Upper lobe of right lung (tissue), 1 donor: ENCODE data around the gene CNPY4. TPM values are rescaled to one million over a fixed set of nuclear protein-coding genes. Genes with fewer than 3 reads are reported as not detected.

Experiments
- ATAC-seq: fragments of 200-7000 bp; cut with Tn5 transposase; one replicate; pipeline ENCODE4 v1.9.1; 2020; ENCODE audit warnings: mild to moderate bottlenecking, moderate library complexity
- DNase-seq: peaks from one replicate; pipeline ENCODE4 v3.0.0-alpha.2; 2020
- H3K27ac ChIP-seq: fragments of 200-600 bp; one replicate; pipeline ENCODE4 v1.8.0; 2022
- H3K27me3 ChIP-seq: fragments of 200-600 bp; one replicate; pipeline ENCODE4 v1.8.0; 2022; ENCODE audit warnings: mild to moderate bottlenecking
- H3K36me3 ChIP-seq: fragments of 200-600 bp; one replicate; pipeline ENCODE4 v1.8.0; 2022
- H3K4me1 ChIP-seq: fragments of 200-600 bp; one replicate; pipeline ENCODE4 v1.8.0; 2022
- H3K4me3 ChIP-seq: fragments of 200-600 bp; one replicate; pipeline ENCODE4 v1.8.0; 2022; ENCODE audit warnings: mild to moderate bottlenecking
- H3K9me3 ChIP-seq: fragments of 200-600 bp; one replicate; pipeline ENCODE4 v1.8.0; 2022
- CTCF ChIP-seq: fragments of 200-600 bp; IDR thresholded peaks from one replicate; pipeline ENCODE4 v1.8.0; 2022; ENCODE audit warnings: antibody characterized with exemption
- intact Hi-C: fragments of 100-400 bp; cut with DNase I; formaldehyde crosslinking; loops from one replicate; pipeline ENCODE4 v1.11.0; 2022
- total RNA-seq: library from RNA; stranded (reverse); fragmentation: NEBNext Ultra II Directional; extraction: Animal tissue kit (Norgen Biotek cat#: 25700); gene quantifications from one replicate; pipeline ENCODE4 v1.2.1, GENCODE V29; 2021
- donor health status: DM: no; HTN: yes; CAD: no; lungs with severe emphysema.

Gene CNPY4
- total RNA-seq, 1 donor from 2014 or later = 9.8 TPM

DNA sequence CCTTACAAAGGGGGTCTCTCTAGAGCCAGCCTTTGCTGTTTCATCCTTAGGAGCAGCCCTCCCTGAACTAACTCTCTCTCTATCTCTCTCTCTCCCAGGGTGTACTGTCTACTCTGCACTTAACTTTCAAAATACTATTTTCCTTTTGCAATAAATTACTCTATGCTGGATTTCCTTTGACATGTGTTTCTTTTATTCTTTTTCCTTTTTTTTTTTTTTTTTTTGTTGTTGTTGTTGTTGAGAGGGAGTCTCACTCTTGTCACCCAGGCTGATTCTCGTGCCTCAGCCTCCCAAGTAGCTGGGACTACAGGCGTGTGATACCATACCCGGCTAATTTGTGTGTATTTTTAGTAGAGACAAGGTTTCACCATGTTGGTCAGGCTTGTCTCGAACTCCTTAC lies 36.5 kb upstream of the CNPY4 start:
- ATAC-seq = no peak
- no peak for TF ChIP-seq CTCF
- Histone ChIP-seq H3K27ac (peak overlapping the region; percentile 17), H3K27me3 (no peaks in the 10 kb centered on the region), H3K4me3 (no peak overlapping the region), H3K9me3 (no peaks in the 10 kb centered on the region), H3K4me1 (peaks cover 17% of the 10 kb centered on the region), H3K36me3 (peaks cover 17% of the 10 kb centered on the region)
- intact Hi-C loops = no loop called here
- no peak for DNase-seq

DNA sequence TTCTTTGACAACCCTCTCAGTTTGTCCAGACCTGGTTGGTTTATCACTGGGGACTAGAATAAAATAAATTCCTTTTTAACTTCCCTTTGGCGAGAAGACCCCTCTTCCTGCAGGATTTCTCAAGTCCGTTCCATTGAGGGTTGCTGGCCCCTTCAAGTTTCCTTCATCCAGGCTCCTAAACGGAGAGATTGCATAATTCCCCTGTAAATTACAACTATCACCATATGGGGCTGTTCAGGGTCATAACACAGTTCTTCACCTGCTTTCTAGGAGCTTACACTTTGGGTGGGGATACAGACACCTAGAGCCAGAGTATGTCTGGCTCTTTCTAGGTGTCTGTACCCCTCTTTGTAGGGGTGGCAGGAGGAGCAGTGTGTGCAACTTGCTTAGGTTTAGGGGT lies 33.9 kb upstream of the CNPY4 start:
- no peak for DNase-seq
- no peaks in the 10 kb centered on the region for H3K27me3 ChIP-seq
- no peak for TF ChIP-seq CTCF
- H3K36me3 ChIP-seq = peaks cover 5% of the 10 kb centered on the region
- ATAC-seq = no peak
- intact Hi-C loops = no loop called here
- no peak overlapping the region for H3K27ac ChIP-seq
- peaks cover 23% of the 10 kb centered on the region for H3K4me1 ChIP-seq
- H3K4me3 ChIP-seq = no peak overlapping the region
- no peaks in the 10 kb centered on the region for H3K9me3 ChIP-seq

GRCh38 chr7:100087055-100087750 lies 32.2 kb upstream of the CNPY4 start:
- H3K27ac ChIP-seq = no peak overlapping the region
- DNase-seq (no peak), ATAC-seq (no peak)
- intact Hi-C loops = no loop called here
- TF ChIP-seq CTCF = no peak
- H3K27me3 ChIP-seq = no peaks in the 10 kb centered on the region
- H3K4me1 ChIP-seq = peaks cover 20% of the 10 kb centered on the region
- H3K9me3 ChIP-seq = no peaks in the 10 kb centered on the region
- peaks cover 22% of the 10 kb centered on the region for H3K36me3 ChIP-seq
- no peak overlapping the region for H3K4me3 ChIP-seq

GRCh38 chr7:100088095-100088620 lies 31.3 kb upstream of the CNPY4 start:
- no peak for ATAC-seq
- intact Hi-C loops = no loop called here
- DNase-seq = no peak
- H3K4me3 ChIP-seq = peak overlapping the region; percentile 88
- peaks cover 13% of the 10 kb centered on the region for H3K4me1 ChIP-seq
- H3K27me3 ChIP-seq = no peaks in the 10 kb centered on the region
- H3K36me3 ChIP-seq = peaks cover 31% of the 10 kb centered on the region
- no peak for TF ChIP-seq CTCF
- peak overlapping the region; percentile 94 for H3K27ac ChIP-seq
- no peaks in the 10 kb centered on the region for H3K9me3 ChIP-seq

DNA sequence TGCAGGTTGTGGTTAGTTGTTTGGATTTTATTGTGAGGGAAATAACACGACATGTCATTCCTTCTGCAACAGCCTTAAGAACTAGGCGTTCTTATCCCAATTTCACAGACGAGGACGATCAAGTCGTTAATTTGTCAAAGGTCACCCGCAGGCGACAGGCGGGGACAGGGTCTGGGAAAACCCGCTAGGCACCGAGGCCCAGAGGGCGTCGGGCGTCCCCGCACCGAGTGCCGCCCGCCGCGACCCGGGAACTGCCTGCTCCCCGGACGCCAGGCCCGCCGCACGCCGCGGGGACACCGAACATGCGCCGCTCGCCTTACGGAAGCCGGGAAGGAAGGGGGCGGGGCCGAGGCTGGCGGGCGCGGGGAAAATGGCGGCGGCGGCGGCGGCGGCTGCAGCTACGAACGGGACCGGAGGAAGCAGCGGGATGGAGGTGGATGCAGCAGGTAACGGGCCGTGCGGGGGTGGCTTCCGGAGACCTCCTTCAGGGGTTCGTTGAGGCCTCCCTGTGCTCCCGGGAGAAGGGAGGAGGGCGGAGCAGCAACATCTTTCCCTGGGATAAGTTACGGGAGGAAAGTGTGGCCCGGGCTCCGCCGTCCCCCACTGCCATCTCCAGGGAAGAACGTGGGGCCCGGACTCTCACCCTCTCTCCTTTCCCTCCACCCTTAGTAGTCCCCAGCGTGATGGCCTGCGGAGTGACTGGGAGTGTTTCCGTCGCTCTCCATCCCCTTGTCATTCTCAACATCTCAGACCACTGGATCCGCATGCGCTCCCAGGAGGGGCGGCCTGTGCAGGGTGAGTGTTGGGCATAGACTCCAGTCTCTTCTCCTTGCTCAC lies 30.6 kb upstream of the CNPY4 start, which contains the start of gene COPS6:
Gene COPS6 (plus strand): TSS at position 349 of the 837 bp plus-strand sequence. CDS start 22 bp downstream, at position 371.
- Histone ChIP-seq H3K27ac (peak within 1 kb of the TSS; percentile 94), H3K9me3 (no peaks in the 10 kb centered on the region), H3K36me3 (peaks cover 38% of the 10 kb centered on the region), H3K27me3 (no peaks in the 10 kb centered on the region), H3K4me1 (peaks cover 13% of the 10 kb centered on the region), H3K4me3 (peak within 1 kb of the TSS; percentile 88)
- intact Hi-C loops = no loop called here
- no peak for TF ChIP-seq CTCF
- peak; percentile 96 for ATAC-seq
- DNase-seq = peak; percentile 93
